GM19455 (cell line): ENCODE measurements around the gene RXRA.

Source experiments
- ATAC-seq: cut with Tn5 transposase; IDR thresholded peaks from one replicate; pipeline ENCODE4 v1.9.1; 2021; ENCODE audit not compliant: unreplicated experiment

The RXRA gene

GRCh38 chr9:134322781-134323241 is 3.4 kb upstream of the RXRA start:
- ATAC-seq, result no peak

- no peak for ATAC-seq
Measured at GRCh38 chr9:134323741-134324358, 2.4 kb upstream of the RXRA start.

GRCh38 chr9:134324359-134325095 is 1.7 kb upstream of the RXRA start:
- no peak for ATAC-seq

GRCh38 chr9:134325096-134325812 is 1.0 kb upstream of the RXRA start:
- ATAC-seq, result no peak

GRCh38 chr9:134326724-134327601 is 708 bp downstream of the RXRA start:
- no peak for ATAC-seq

- no peak for ATAC-seq
Measured at GRCh38 chr9:134327671-134328231, 1.5 kb downstream of the RXRA start.

GRCh38 chr9:134328341-134328840 is 2.1 kb downstream of the RXRA start:
- ATAC-seq, result no peak

- ATAC-seq, result no peak
Measured at GRCh38 chr9:134328841-134329575, 2.8 kb downstream of the RXRA start.

GRCh38 chr9:134329576-134329855 is 3.3 kb downstream of the RXRA start:
- ATAC-seq, result no peak

- ATAC-seq, result no peak
Measured at GRCh38 chr9:134329886-134330285, 3.6 kb downstream of the RXRA start.

GRCh38 chr9:134330590-134330989 is 4.3 kb downstream of the RXRA start:
- ATAC-seq, result no peak

- no peak for ATAC-seq
Measured at GRCh38 chr9:134331186-134332025, 5.2 kb downstream of the RXRA start.

GRCh38 chr9:134332266-134332665 is 6.0 kb downstream of the RXRA start:
- ATAC-seq, result no peak

GRCh38 chr9:134332841-134333233 is 6.6 kb downstream of the RXRA start:
- no peak for ATAC-seq

- no peak for ATAC-seq
Measured at GRCh38 chr9:134333234-134333873, 7.1 kb downstream of the RXRA start.

GRCh38 chr9:134333874-134334581 is 7.8 kb downstream of the RXRA start:
- no peak for ATAC-seq

- no peak for ATAC-seq
Measured at GRCh38 chr9:134335061-134335460, 8.8 kb downstream of the RXRA start.
